Cardiac muscle cell (in vitro differentiated cells and primary cell): Measurements from ENCODE around the gene PTPRM. TPM values are rescaled to one million over a fixed set of nuclear protein-coding genes. Genes with fewer than 3 reads are reported as not detected.

Experiments used
- DNase-seq, 2 donors: peaks; one replicate each; pipeline versions ENCODE4 v3.0.0 to v3.0.0-alpha.2; 2010 to 2017; ENCODE audit warnings: low read depth in 1 of 2, low spot score in 1 of 2
- H3K27ac ChIP-seq: fragments of 200-600 bp; sonication (generic); 2 replicates; pipeline ENCODE4 v1.5.1; 2016
- H3K27me3 ChIP-seq: fragments of 200-600 bp; sonication (generic); 2 replicates; pipeline ENCODE4 v1.6.0; 2016; ENCODE audit warnings: control low read depth
- H3K36me3 ChIP-seq: fragments of 200-600 bp; sonication (generic); 2 replicates; pipeline ENCODE4 v1.5.1; 2016; ENCODE audit warnings: control low read depth
- H3K4me1 ChIP-seq: fragments of 200-600 bp; sonication (generic); 2 replicates; pipeline ENCODE4 v1.8.1; 2017; ENCODE audit warnings: low read depth, mild to moderate bottlenecking, mixed run types
- H3K4me3 ChIP-seq: fragments of 200-600 bp; sonication (generic); 2 replicates; pipeline ENCODE4 v1.5.1; 2016; ENCODE audit warnings: mild to moderate bottlenecking
- H3K9me3 ChIP-seq: fragments of 200-600 bp; sonication (generic); 2 replicates; pipeline ENCODE4 v1.5.1; 2017; ENCODE audit warnings: low read depth, mild to moderate bottlenecking, control low read depth
- CTCF ChIP-seq: IDR thresholded peaks from 2 replicates; pipeline ENCODE4 v1.5.1; 2012; ENCODE audit warnings: low read depth, mild to moderate bottlenecking, low read length
- polyA plus RNA-seq: library from polyadenylated mRNA; unstranded; fragments of >200 nt; fragmentation: Nextera tagmentation; extraction: Ambion mirVana; gene quantifications from 2 replicates; pipeline ENCODE4 v1.2.1, GENCODE V29; 2016
- total RNA-seq: library from RNA; depleted of rRNA; stranded (reverse); fragments of >200 nt; gene quantifications from 2 replicates; pipeline ENCODE4 v1.2.3, GENCODE V29; 2016

PTPRM gene
- total and polyA plus RNA-seq, 2 experiments from 2014 or later, result 26.5 to 48.8 TPM

DNA sequence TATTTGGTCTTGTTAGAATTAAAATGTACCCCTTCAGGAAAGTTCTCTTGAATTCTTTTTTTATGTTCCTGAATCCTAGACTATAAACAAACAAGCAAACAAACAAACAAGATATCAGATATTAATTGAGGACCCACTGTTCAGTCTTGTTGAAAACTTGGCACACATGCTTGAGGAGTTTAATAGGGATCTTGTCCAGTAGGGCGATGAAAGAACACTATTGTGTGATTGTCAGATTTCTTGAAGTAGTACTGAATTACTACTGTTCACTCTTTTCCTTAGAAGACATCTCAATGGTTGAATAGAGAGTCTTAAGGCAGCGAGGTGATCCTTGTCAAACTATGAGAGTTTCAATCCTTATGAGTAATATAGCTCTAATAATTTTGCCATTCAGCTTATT lies 130.2 kb downstream of the PTPRM start:
- H3K27ac ChIP-seq, result no peak overlapping the region
- no peaks in the 10 kb centered on the region for H3K36me3 ChIP-seq
- no peaks in the 10 kb centered on the region for H3K9me3 ChIP-seq
- DNase-seq, result no peak
- no peak overlapping the region for H3K4me3 ChIP-seq
- no peaks in the 10 kb centered on the region for H3K27me3 ChIP-seq
- TF ChIP-seq CTCF, result no peak
- H3K4me1 ChIP-seq, result no peaks in the 10 kb centered on the region

DNA sequence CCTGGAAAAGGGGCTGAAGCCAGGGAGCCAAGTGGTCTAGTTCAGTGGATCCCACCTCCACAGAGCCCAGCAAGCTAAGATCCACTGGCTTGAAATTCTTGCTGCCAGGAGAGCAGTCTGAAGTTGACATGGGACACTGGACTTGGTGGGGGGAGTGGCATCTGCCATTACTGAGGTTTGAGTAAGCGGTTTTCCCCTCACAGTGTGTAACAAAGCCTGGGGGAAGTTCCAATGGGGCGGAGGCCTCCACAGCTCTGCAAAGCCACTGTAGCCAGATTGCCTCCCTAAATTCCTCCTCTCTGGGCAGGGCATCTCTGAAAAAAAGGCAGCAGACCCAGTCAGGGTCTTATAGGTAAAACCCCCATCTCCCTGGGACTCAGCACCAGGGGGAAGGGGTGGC lies 144.4 kb downstream of the PTPRM start:
- H3K27me3 ChIP-seq, result no peaks in the 10 kb centered on the region
- TF ChIP-seq CTCF, result no peak
- no peak overlapping the region for H3K27ac ChIP-seq
- DNase-seq, result no peak
- H3K4me1 ChIP-seq, result peaks cover 7% of the 10 kb centered on the region
- H3K36me3 ChIP-seq, result no peaks in the 10 kb centered on the region
- no peaks in the 10 kb centered on the region for H3K9me3 ChIP-seq
- no peak overlapping the region for H3K4me3 ChIP-seq

- Histone ChIP-seq H3K36me3 (no peaks in the 10 kb centered on the region), H3K4me1 (no peaks in the 10 kb centered on the region), H3K4me3 (no peak overlapping the region), H3K27me3 (no peaks in the 10 kb centered on the region), H3K27ac (no peak overlapping the region), H3K9me3 (no peaks in the 10 kb centered on the region)
- no peak for DNase-seq
- no peak for TF ChIP-seq CTCF
Observed at GRCh38 chr18:7720395-7720794, 153.3 kb downstream of the PTPRM start.

DNA sequence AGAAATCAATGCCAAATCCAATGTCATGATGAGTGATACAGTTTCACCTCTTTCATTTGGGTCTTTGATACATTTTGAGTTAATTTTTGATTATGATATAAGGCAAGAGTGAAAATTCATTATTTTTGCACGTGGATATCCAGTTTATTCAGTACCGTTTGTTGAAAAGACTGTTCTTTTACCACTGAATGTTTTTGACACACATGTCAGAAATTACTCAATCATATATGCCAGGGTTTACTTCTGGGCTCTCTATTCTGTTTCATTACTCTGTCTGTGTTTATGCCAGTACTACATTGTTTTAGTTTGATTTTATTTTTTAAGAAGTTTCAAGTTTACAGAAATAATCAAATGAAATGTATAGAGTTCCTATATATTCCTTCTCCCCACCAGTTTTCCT lies 154.4 kb downstream of the PTPRM start:
- Histone ChIP-seq H3K27ac (no peak overlapping the region), H3K36me3 (no peaks in the 10 kb centered on the region), H3K9me3 (no peaks in the 10 kb centered on the region), H3K27me3 (no peaks in the 10 kb centered on the region), H3K4me3 (no peak overlapping the region), H3K4me1 (no peaks in the 10 kb centered on the region)
- no peak for DNase-seq
- TF ChIP-seq CTCF, result no peak

DNA sequence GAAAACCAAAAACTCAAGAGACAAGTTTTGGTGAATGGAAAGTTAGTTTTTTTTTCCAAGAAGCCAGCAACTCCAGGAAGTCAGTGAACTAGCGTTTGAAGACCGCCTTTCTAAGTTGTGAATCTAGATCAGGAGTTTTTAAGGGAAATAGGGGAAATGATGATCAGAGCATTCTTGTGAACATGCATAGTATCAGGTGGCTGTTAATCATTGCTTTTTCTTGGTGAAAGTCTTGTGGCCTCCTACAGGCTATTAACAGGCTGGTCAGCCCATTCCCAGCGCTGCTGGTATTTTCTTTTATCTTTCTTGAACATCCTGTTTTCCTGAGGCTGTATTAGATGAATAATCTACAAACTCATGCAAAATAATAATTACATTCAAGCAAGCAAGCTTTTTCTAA lies 155.8 kb downstream of the PTPRM start:
- Histone ChIP-seq H3K27ac (no peak overlapping the region), H3K4me3 (no peak overlapping the region), H3K36me3 (no peaks in the 10 kb centered on the region), H3K9me3 (no peaks in the 10 kb centered on the region), H3K4me1 (peaks cover 7% of the 10 kb centered on the region), H3K27me3 (no peaks in the 10 kb centered on the region)
- no peak for DNase-seq
- TF ChIP-seq CTCF, result no peak

DNA sequence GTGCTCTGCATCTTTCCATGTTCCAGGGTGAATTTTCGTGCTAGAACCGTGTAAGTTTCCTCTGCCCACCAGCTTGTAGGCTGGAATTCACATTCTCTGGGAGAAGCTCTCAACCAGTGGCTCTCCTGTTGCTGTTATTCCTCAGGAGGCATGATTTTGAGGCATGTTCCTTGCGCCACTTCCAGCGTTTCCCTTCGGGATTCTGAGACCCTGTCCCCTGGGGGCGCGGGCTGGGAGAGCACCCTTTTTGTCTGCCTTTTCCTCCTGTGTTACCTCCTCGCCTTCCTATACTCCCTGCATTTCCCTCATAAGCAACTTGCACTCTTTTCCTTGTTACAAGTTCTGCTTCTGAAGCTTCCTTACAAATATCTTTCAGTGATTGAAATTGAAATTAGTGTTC lies 156.4 kb downstream of the PTPRM start:
- H3K27ac ChIP-seq, result no peak overlapping the region
- no peaks in the 10 kb centered on the region for H3K27me3 ChIP-seq
- no peak for DNase-seq
- H3K4me3 ChIP-seq, result no peak overlapping the region
- no peaks in the 10 kb centered on the region for H3K36me3 ChIP-seq
- TF ChIP-seq CTCF, result no peak
- H3K9me3 ChIP-seq, result no peaks in the 10 kb centered on the region
- H3K4me1 ChIP-seq, result peaks cover 9% of the 10 kb centered on the region
